Endometrial microvascular endothelial cells (primary cell): ENCODE results near the gene CDK6. TPM values are rescaled to one million over a fixed set of nuclear protein-coding genes. Genes with fewer than 3 reads are reported as not detected.
"Not testable (repeated sequence)": the region's sequence is repeated elsewhere in the genome, so short reads cannot be mapped to it uniquely, and the experiment has no call there.

Source experiments
- in situ Hi-C: cut with HindIII; loops from 2 replicates; pipeline ENCODE4 v1.10.0; 2017; ENCODE audit warnings: low sequenced_read_pairs, low pct_unique_long_range_greater_than_20kb; ENCODE audit errors: inconsistent ontology term
- total RNA-seq: library from RNA; depleted of rRNA; stranded (reverse); fragments of >200 nt; gene quantifications from one replicate; pipeline ENCODE4 v1.2.3, GENCODE V29; 2015; ENCODE audit errors: inconsistent ontology term

Gene CDK6
- 24.1 TPM for total RNA-seq

DNA sequence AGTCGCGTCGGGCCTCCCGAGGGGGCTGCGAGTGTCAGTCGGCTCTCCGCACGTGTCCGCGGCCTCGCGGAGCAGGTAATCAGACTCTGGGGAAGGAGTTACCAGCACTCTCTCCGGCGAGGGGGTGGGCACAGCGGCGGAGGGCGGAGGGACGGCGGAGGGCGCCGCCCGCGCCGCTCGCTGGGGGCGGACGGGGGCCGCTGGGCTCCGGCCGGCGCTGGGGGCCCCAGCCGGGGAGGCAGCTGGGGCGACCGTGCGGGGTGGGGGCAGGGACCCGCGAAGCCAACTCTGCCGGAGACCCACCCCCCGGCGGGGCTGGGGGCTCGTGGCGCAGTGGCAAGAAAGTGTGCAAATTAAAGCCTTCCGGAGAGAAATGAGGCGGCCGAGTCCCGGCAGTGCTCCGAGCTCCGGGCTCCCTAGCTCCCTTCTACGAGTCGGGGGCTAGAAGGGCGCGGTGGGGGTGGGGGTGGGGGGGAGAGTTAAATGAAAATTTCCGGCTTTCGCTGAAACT is at the start of gene CDK6:
TSS of gene CDK6 (minus strand) at position 85 of the 511 bp plus-strand sequence. CDS start 3,250 bp downstream, outside the sequence.
- in situ Hi-C loops: no loop called here

DNA sequence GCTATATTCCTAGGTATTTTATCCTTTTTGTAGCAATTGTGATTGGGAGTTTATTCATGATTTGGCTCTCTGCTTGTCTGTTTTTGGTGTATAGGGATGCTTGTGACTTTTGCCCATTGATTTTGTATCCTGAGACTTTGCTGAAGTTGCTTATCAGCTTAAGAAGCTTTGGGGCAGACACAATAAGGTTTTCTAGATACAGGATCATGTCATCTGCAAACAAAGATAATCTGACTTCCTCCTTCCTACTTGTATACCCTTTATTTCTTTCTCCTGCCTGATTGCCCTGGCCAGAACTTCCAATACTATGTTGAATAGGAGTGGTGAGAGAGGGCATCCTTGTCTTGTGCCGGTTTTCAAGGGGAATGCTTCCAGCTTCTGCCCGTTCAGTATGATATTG is 49.7 kb upstream of the CDK6 start:
- in situ Hi-C loops: not testable (repeated sequence)

DNA sequence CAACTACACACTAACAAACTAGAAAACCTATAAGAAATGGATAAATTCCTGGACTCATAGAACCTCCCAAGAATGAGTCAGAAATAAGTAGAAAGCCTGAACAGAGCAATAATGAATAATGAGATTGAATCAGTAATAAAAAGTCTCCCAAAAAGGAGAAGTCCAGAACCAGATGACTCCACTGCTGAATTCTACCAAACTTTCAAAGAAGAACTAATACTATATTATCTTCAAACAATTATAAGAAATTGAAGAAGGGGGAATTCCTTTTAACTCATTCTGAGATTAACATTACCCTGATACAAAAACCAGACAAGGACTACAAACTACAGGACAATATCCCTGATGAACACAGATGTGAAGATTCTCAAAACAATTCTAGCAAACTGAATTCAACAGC is 47.8 kb upstream of the CDK6 start:
- in situ Hi-C loops: no loop called here

DNA sequence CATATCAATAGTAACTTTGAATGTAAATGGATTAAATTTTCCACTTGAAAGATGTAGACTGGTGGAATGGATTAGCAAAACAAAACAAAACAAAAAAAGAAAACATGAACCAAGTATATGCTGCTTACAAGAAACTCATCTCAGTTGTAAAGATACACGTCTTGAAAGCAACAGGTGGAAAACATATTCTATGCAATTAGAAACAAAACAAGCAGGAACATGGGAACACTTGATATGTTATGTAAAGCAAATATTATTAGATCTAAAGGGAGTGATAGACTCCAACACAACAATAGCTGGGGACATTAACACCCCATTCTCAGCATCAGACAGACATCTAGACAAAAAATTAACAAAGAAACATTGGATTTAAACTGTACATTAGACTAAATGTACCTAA is 46.4 kb upstream of the CDK6 start:
- in situ Hi-C loops: no loop called here

DNA sequence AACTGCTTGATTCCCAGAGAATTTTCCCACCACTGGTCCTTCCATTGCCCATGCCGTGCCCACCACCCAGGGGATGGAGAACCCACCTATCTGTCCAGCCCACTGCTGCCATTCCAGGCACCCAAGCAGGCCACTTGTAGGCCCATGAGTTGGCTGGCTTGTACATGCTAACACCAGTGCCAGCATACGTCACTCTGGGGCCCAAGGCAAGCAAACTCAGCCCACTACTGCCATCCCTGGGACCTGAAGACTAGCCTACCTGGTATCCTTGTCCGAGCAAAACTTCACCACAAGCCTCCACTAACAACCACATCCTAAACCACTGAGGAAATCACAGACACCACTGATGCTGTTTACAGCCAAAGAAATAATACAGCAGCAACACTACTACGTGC is 44.7 kb upstream of the CDK6 start:
- in situ Hi-C loops: no loop called here

DNA sequence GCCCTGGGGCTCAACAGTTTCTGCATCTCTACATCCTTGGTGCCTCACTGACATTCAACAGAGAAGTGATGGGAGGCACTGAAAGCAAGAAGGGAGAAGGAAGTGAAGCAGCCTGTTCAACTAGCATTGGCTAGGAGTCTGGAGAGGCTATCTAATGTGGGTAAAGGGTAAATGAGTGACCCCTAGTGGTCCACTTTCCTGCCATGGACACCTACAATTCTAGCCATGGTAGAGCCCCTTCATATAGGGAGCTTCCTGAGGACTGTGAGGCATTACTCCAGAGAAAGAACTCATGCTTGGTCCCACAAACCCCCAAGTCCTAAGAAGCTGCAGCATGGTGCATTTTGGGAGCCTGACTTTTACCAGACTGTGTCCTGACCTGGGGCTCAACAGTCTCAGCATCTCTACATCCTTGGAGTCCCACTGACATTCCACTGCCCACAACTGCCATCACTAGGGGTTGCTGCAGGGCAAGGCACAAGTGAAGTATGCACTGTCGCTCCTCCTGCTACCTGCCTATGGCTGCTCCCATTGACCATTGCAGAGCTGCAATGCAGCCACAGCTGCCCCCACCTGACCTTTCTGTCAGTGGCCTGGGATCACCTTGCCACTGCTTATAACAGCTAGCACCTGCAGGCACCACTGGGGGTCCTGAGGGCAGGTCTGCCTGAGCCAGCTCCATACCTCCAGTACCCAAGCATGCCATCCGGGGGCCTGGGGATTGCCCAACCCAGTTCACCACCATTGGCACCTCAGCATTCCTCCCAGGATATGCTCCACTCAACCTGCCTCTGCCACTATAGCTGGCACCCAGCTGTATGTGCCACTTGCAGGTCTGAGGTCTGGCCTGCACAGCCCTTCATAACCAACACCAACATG is 44.1 kb upstream of the CDK6 start:
- in situ Hi-C loops: no loop called here

DNA sequence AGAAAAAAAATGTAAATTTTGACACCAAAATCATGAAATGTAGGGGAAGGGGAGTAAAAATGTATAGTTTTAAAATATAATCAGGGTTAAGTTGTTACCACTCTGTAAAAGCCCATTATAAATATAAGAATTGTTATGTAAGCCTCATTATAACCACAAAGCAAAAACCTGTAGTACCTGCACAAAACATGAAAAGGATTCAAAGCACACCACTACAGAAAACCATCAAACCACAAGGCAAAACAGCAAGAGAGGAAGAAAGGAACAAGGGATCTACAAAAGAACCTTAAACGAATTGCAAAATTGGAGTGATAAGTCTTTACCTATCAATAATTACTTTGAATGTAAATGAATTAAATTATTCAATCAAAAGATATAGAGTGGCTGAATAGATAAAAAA is 41.0 kb upstream of the CDK6 start:
- in situ Hi-C loops: no loop called here

DNA sequence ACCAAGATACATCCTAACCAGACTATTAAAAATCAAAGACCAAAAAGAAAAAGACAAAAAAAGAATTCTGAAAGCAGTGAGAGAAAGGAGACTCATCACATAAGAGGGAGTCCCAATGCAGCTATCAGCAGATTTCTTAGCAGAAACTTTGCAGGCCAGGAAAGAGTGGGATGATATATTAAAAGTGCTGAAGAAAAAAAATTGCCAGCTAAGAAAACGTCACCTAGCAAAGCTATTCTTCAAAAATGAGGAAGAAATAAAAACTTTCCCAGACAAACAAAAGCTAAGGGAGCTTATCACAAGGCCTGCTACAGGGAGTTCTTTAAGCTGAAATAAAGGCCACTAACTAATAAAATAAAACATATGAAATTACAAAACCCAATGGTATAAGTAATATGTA is 40.5 kb upstream of the CDK6 start:
- in situ Hi-C loops: no loop called here

DNA sequence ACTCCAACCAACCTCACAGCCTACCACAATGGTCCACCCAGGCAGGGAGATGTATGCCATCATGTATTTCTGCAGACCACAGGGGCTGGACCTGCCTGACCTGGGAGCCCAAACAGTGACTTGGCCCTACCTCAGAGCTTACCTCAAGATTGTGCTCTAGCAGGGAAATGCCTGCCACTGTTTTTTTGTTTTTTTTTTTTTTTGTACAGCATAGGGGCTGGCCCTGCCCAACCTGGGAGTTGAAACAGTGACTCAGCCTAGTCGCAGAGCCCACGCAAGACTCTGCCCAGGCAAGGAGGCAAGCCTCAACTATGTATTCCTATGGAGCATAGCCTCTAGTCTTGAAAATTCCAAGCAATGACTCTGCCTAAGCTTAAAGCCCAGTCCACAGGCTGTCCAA is 39.3 kb upstream of the CDK6 start:
- in situ Hi-C loops: no loop called here

DNA sequence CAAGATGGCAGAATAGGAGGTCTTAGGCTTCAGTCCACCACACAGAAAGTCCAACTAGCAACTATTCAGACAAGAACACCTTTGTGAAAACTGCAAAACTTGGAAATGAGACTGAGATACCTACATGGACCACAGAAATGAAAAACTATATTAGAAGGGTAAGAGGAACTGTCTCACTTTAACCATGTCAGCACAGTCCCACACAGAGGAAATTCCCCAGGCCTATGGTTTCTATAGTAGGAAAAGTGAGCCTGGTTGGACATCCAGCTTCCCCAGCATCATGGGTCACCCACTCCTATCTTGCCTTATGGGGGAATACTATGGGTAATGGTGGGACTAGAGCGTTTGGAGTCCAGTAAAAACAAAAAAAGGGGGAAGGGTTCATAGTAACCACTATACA is 38.8 kb upstream of the CDK6 start:
- in situ Hi-C loops: no loop called here

DNA sequence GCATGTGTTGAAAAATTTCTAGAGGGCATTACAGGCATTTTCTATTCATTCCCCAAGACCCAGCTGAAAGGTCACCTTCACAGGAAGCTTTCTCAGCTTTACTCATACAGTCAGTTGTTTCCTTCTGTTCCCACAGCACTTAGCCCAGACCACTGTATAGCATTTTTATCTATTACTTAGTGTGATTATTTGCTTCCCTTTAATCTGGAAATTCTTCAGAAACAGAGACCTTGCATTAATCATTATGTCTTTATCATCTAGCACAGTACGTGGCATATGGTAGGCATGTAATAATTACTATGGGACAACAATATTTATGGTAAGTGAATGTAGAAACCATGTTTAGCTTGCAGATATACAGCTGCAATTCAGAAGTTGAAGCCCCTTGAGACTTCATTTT is 38.2 kb upstream of the CDK6 start:
- in situ Hi-C loops: no loop called here

DNA sequence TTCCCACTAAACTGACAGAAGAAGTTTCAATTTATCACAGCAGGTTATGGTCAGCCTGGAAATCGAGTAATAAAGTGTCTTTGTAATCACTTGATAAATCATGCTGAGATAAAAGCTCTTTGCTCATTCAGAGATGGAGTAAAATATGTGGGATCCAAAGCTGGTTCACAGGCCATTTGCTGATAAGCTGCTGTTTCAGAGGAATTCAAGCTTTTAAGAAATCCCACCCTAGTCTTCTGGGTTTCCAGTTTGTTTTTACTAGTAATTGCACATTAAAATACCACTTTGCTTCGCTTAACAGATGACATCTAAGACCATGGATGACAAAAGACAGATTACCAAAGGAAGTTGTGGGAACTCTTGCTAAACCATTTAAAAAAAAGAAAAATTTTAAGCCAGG is 37.4 kb upstream of the CDK6 start:
- in situ Hi-C loops: no loop called here

DNA sequence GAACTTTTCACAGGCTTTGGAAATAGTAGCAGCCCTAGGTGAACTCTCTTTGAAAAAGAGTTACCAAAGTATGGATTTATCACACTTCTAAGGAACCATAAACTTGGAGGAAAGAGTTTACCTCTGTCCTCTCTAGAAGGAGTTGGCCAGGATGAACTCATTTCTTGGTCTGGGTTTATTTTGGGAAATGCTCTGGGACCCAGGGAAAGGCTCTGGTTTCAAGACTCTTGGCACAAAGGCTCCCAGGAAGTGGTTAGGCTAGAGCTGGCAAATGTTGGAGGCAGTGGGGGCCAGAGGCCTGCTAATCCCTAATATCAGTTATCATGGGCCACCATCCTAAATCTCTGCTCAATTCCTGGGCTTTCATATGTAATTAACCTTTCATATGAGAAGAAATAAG is 36.3 kb upstream of the CDK6 start:
- in situ Hi-C loops: no loop called here

DNA sequence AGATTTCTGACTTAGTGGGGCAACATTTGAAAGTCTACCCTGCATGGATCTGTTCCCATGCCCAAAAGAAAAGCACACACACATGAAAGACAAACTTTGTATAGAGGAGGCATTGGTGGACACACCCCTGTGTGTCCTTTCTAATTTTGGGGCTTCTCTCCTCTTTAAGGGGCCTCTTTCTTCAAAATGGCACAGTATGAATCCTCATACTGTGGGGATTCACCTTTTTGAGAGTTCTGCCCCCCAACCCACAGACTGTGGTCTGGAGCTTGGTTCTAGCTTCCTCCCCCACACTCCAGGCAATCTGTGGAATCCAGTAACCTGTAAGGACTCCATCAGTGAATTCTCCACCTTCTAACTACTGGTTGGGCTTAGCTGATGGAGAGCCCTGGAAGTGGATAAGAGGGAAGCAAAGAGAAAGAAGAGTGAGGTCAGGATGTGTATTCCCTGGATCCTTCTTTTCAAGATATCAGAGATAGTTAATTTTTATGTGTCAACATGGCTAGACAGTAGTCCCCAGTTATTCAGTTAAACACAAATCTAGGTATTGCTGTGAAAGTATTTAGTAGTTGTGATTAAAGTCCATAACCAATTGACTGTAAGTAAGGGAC is 32.4 kb upstream of the CDK6 start:
- in situ Hi-C loops: no loop called here

DNA sequence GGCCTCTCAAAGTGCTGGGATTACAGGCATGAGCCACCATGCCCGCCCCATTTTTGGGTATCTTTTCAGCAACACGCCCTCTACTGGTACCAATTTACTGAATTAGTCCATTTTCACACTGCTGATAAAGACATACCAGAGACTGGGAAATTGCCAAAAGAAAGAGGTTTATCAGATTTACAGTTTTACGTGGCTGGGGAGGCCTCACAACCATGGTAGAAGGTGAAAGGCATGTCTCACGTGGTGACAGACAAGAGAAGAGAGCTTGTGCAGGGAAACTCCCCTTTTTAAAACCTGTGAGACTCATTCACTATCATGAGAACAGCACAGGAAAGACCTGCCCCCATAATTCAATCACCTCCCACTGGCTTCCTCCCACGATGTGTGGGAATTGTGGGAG is 27.8 kb upstream of the CDK6 start:
- in situ Hi-C loops: not testable (repeated sequence)

DNA sequence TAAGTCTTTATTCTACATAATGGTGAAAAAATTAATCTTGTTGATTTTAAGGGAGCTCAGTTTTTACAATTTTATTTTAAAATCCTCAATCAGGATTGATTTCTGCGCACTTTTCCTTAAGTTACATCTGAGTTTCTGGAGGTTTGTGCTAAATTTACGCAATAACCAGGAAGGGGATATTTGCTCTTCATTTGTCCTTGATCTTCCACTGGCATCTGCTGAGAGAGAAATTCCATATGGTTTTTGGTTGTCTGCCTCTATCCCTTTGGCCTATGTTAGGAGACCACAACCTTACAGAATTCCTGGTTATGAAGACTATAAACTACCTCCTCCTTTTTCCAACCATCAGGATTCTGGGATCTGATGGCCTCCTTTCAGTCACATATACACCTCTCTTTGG is 20.1 kb upstream of the CDK6 start:
- in situ Hi-C loops: no loop called here

DNA sequence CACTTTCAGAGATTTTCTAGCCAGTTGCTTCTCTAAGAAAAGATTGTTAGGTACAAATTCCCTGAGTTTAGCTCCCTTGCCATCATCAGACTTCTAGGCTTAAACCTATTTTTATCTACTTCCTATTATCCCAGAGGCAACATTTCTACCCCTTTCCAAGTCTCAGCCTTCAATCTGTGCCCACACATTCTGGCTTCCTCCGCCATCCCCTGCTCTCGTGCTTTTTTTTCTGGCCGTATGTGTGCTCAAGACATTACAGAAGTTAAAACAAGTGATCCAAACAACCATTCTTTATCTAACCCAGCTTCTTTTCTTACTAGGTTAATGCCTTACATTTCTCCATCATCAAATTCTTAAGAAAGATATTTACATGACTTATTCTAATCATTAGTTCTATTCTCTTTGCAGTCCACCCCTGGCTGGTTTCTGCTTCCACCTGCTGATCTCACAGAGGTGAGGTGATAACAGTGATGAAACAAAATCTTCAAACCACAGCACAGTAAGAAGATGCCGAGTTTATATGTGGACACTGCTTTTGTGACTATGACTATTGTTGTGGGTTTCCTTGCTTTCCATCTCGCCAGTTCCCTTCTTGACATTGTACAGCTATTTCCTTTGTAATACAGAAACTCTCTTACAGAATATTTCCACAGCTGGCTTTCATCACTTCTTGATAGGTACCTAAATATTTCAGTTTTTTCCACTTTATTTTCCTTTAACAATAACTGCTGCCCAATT is 18.3 kb upstream of the CDK6 start:
- in situ Hi-C loops: no loop called here

DNA sequence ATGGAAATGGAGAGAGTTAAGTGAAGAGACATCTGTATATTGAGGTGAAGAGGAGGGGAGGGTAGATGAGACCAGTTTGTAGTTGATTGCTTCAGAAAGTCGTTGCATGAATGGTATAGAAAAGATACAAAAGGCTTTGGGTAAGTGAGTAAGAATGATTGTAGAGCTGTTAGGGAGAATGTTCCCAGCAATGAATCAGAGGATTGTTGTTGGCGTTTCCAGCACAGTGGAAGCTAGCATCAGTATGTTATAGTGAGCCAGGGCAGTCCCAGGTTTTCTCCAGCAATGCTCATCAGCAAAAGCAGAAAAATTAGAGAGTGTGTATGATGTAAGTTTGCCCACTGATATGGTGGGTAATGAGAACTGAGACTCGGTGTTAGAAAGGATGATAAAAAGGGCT is 15.4 kb upstream of the CDK6 start:
- in situ Hi-C loops: no loop called here

DNA sequence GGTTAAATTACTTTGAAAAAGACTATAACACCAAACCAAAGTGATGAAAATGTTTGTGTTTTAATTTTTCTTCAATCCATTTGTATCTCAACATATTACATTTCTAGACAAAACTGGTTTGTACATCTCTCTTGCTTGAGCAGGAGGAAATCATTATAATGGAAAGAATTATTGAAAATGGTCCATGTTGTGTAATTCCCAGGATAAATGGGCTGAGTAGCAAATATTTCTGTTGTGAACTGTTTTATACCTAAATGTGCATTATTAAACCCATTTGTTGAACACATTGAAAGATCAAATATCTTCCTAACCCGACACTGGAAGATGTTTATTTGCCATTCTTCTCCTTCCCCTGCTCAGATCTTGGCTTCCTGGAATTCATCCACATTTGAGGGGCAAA is 14.1 kb upstream of the CDK6 start:
- in situ Hi-C loops: no loop called here

DNA sequence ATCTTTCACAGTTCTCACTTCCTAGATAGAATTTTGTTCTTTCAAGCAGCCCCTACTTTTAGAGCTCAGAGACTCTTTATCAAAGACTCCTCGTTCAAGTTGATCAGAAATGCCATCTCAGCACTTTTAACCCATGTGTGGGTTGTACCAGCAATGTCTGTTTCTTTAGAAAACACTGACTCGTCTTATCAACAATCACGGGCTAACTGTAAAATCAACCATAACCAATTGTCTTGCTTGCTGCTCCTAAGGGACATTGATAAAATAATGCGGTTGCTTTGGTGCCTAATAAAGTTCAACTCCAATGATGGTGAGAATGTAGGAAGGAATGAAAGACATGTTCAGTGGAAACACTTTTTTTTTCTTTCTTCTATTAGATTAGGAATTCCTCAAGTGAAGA is 12.9 kb upstream of the CDK6 start:
- in situ Hi-C loops: no loop called here
